Epithelial cell of proximal tubule (primary cell): ENCODE results near the gene AKR7A2. TPM values are rescaled to one million over a fixed set of nuclear protein-coding genes. Genes with fewer than 3 reads are reported as not detected.
"Not testable (repeated sequence)": the region's sequence is repeated elsewhere in the genome, so short reads cannot be mapped to it uniquely, and the experiment has no call there.

ENCODE experiments used
- DNase-seq: peaks from one replicate; pipeline ENCODE4 v3.0.0-alpha.2; 2011; ENCODE audit warnings: low read depth
- H3K4me3 ChIP-seq: 2 replicates; pipeline ENCODE4 v1.5.1; 2011; ENCODE audit warnings: low read depth, mild to moderate bottlenecking, low read length
- CTCF ChIP-seq: conservative IDR thresholded peaks from 2 replicates; pipeline ENCODE4 v1.5.1; 2012; ENCODE audit warnings: low read depth, mild to moderate bottlenecking, low read length
- total RNA-seq: library from RNA; depleted of rRNA; stranded (reverse); fragments of >200 nt; gene quantifications from 2 replicates; pipeline ENCODE4 v1.2.3, GENCODE V29; 2015

AKR7A2 gene
- total RNA-seq, 1 donor from 2014 or later: 92.4 TPM

DNA sequence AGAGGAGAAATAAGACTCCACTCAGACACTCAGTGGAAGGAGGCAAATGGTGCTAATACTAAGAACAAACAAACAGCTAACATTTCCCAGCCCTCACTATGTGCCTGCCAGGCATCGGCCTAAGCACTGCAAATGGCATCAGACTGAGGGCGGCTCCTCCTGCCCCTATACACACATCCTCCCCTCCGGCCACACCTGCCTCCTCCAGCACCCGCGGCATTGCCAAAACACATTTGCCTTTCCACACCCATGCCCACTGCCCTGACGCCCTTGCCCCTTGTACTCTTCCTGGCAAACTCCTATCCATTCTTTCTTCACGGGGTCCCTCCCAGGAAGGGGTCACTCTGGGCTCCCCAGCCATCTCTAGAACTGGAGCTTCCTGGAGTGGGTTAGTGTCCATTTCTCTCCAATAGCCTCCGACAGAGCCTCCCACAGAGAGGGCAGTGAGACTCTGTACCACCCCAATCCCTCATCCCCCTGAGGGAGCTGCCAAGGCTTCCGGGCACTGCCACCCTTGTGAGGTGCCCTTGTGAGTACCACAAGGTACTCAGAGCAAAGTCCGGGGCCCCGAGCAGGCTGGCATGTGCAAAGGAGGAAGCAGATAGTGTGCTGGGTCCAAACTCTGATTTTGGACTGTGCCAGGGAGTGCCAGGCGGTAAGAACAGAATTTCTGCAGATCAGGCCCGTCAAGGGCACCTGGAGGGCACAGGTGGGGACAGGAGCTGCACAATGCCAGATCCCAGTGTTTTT is 24.3 kb downstream of the AKR7A2 start:
- no peak for DNase-seq
- peak overlapping the region; percentile 60 for H3K4me3 ChIP-seq

DNA sequence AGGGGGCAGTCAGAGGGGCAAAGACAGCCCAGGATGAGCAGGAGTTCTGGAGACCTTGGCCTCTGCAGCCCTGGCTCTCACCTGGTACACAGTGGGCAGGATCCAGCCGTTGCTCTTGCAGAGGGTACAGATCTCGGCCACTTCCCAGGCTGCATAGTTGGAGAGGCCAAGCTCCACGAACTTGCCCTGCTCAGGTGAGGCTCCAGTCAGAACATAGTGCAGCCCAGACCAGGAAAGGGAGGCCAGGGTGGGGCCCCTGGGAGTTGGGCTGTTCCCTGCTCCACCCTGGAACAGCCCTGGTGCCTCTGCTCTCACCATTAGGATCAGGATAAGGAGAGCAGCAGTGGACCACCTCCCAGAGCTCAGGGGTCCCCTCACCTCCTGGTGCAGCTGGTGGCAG is 26.1 kb downstream of the AKR7A2 start:
- H3K4me3 ChIP-seq, DNase-seq: not testable (repeated sequence)

More for the DNA sequence above, 24.3 kb downstream of the AKR7A2 start:
- TF ChIP-seq CTCF: no peak

- not testable (repeated sequence) for DNase-seq, H3K4me3 ChIP-seq
These were observed 26.6 kb downstream of the AKR7A2 start for GRCh38 chr1:19285366-19285765.

DNA sequence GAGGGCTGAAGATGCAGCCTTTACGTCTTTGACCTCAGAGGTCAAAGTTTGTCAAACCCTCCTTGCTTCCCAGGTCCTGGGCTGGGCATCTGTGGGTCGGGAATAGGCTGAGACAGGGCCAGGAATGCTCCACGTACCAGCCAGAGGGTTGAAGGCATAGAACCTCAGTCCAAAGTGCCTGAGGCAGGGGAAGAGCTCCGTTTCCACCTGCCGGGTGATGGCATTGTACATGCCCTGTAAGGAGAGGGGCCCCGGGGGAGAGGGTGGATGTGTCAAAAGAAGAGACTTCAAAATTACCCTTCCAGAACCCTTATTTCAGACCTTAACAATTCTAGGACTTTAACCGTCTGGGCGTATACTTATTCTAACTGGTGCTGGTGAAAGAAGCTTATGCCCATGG is 27.1 kb downstream of the AKR7A2 start:
- no peak overlapping the region for H3K4me3 ChIP-seq
- TF ChIP-seq CTCF: no peak
- no peak for DNase-seq

DNA sequence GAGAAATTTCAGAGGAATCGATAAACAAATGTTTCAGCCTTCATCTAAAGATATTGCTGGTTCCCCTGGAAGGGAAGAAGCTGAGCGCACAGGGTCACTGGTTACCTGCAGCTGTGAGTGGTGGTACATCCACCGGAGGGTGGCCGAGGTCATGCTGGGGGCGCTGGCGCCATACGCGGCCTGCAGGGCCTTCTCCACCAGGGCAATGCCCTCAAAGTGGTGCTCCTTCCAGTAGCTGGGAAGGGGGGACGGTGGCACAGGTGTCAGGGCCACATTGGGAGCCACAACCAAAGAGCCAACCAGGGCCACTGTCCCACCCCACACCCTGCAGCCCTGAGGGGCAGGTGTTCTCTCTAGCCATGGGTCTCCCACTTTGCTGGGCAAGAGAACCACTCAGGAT is 28.1 kb downstream of the AKR7A2 start:
- TF ChIP-seq CTCF: no peak

GRCh38 chr1:19274636-19275035 is 37.3 kb downstream of the AKR7A2 start:
- H3K4me3 ChIP-seq: no peak overlapping the region
- TF ChIP-seq CTCF: no peak
- no peak for DNase-seq

More for the DNA sequence above, 28.1 kb downstream of the AKR7A2 start:
- no peak for DNase-seq
- H3K4me3 ChIP-seq: no peak overlapping the region

DNA sequence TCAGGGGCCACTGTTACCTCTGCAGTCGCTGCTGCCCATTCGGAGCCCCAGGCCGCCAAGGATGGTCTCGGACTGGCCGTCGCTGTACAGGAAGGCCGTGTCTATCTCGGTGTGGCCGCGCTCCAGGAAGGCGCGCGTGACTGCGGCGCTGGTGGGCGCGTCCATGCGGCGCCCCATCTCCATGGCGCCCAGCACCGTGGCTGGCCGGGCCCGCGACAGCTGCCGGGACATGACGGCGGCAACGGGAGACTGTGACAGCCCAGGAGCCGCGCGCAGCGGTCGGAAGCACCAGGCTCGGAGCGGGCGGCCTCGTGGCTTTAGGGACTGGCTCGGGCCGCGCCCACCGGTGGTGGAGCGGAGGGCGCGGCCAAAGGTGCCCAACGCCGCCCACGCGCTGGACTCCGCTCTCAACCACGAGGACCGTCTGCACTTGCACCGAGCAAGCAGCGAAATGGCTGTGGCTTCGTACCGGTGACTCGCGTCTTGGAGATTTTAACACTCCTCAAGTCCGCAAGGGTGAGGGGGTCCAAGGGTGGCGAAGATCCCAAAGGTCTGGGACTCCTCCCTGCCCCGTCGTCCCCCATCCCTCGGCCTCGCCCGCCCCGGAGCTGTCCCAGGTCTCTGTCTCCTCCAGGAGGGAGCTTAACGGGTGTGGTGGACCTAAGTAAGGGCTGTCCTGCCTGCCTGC is 38.0 kb downstream of the AKR7A2 start:
- not testable (repeated sequence) for DNase-seq
- peak overlapping the region; percentile 24 for H3K4me3 ChIP-seq

GRCh38 chr1:19273106-19273843 is 38.7 kb downstream of the AKR7A2 start:
- no peak for TF ChIP-seq CTCF

More at GRCh38 chr1:19273106-19273843, 38.7 kb downstream of the AKR7A2 start:
- peak overlapping the region; percentile 16 for H3K4me3 ChIP-seq
- no peak for DNase-seq
